K562 (cell line): ENCODE measurements around the gene C1QTNF7. TPM values are rescaled to one million over a fixed set of nuclear protein-coding genes. Genes with fewer than 3 reads are reported as not detected.

ENCODE experiments used
- ATAC-seq: fragments of 200-7000 bp; cut with Tn5 transposase; 3 replicates; pipeline ENCODE4 v1.9.1; 2020; ENCODE audit warnings: moderate library complexity
- BruUV-seq: library from RNA; stranded (reverse); fragments of 400-500 nt; replicated peaks from 2 replicates; lab custom pipeline; 2021; lab: Mats Ljungman, UMichigan
- CTCF ChIA-PET: fragments of 300-600 bp; formaldehyde crosslinking; extraction: SDS; loops from one replicate; lab custom pipeline; 2021; ENCODE audit warnings: low intra/inter-chr PET ratio; lab: Yijun Ruan, JAX
- POLR2A ChIA-PET: fragments of 300-600, 350-650 bp; sonication (Branson Sonifier 250); formaldehyde crosslinking; extraction: SDS; loops from one replicate; lab custom pipeline; 2021; ENCODE audit warnings: antibody characterized with exemption, inconsistent platforms; lab: Yijun Ruan, JAX
- DNase-seq, 4 experiments: peaks; one replicate each; pipeline versions ENCODE4 v3.0.0 to v3.0.0-alpha.2; 2011 to 2018; ENCODE audit warnings: low spot score in 3 of 4, mixed read lengths in 3 of 4; ENCODE audit errors: extremely low read depth in 1 of 4
- FAIRE-seq: peaks from 2 replicates; lab custom pipeline; 2011; peaks lifted over from hg19 to GRCh38; lab: Jason Lieb, UNC
- H2AFZ ChIP-seq: 2 replicates; pipeline ENCODE4 v1.6.0; 2011; ENCODE audit warnings: low read depth, low read length, control low read depth, inconsistent platforms
- H3K27ac ChIP-seq: fragments of 200-600 bp; 3 replicates; pipeline ENCODE4 v1.8.0; 2011; ENCODE audit warnings: low read depth, mild to moderate bottlenecking, control low read depth, inconsistent platforms, low read length, moderate library complexity, mixed read lengths; ENCODE audit errors: extremely low read depth
- H3K27me3 ChIP-seq, 2 experiments: fragments of 300-600 bp in 1 of 2; 2 replicates in 1 of 2; 3 replicates in 1 of 2; pipeline versions ENCODE4 v1.6.0 to v1.8.0; 2011; ENCODE audit warnings: inconsistent platforms in 2 of 2, low read length in 2 of 2, mild to moderate bottlenecking in 1 of 2, mixed read lengths in 1 of 2, moderate library complexity in 1 of 2; ENCODE audit not compliant: control insufficient read depth in 2 of 2, insufficient read depth in 2 of 2
- H3K36me3 ChIP-seq: fragments of 300-600 bp; 3 replicates; pipeline ENCODE4 v1.8.0; 2011; ENCODE audit warnings: mild to moderate bottlenecking, low read length, inconsistent platforms; ENCODE audit not compliant: control insufficient read depth, insufficient read depth
- H3K4me1 ChIP-seq, 2 experiments: fragments of 200-600 bp in 1 of 2; replicated peaks in 1 of 2; 2 replicates in 1 of 2; 3 replicates in 1 of 2; pipeline versions ENCODE4 v1.5.1 to v1.8.0; 2011; ENCODE audit warnings: inconsistent platforms in 2 of 2, low read length in 2 of 2, mild to moderate bottlenecking in 1 of 2, mixed read lengths in 1 of 2, moderate library complexity in 1 of 2; ENCODE audit not compliant: control insufficient read depth in 2 of 2, insufficient read depth in 2 of 2
- H3K4me2 ChIP-seq: 2 replicates; pipeline ENCODE4 v1.6.1; 2011; ENCODE audit warnings: low read length, control low read depth, inconsistent platforms, mixed read lengths; ENCODE audit not compliant: insufficient read depth
- H3K4me3 ChIP-seq: fragments of 200-600 bp; sonication (generic), shearing (Covaris generic); 2 replicates; pipeline ENCODE4 v1.5.1; 2016; ENCODE audit warnings: control low read depth, inconsistent platforms
- H3K79me2 ChIP-seq: fragments of 200-600 bp; 3 replicates; pipeline ENCODE4 v1.8.0; 2011; ENCODE audit warnings: low read length, inconsistent platforms; ENCODE audit not compliant: control insufficient read depth, insufficient read depth
- H3K9ac ChIP-seq, 2 experiments: 2 replicates each; pipeline versions ENCODE4 v1.6.0 to v1.6.1; 2011; ENCODE audit warnings: low read depth in 2 of 2, low read length in 2 of 2, control low read depth in 1 of 2, inconsistent platforms in 1 of 2, mild to moderate bottlenecking in 1 of 2, mixed read lengths in 1 of 2; ENCODE audit not compliant: insufficient read depth in 1 of 2
- H3K9me1 ChIP-seq: one replicate; pipeline ENCODE4 v1.6.0; 2011; ENCODE audit warnings: inconsistent platforms, mild to moderate bottlenecking, low read length, moderate library complexity; ENCODE audit not compliant: control insufficient read depth, insufficient read depth
- H3K9me3 ChIP-seq: replicated peaks from 2 replicates; pipeline ENCODE4 v1.5.1; 2011; ENCODE audit warnings: low read depth, low read length, inconsistent platforms; ENCODE audit not compliant: control insufficient read depth, insufficient read depth
- H4K20me1 ChIP-seq: replicated peaks from 2 replicates; pipeline ENCODE4 v1.6.1; 2011; ENCODE audit warnings: low read length, inconsistent platforms, mixed read lengths; ENCODE audit not compliant: control insufficient read depth, insufficient read depth
- ARID2 ChIP-seq: fragments of 450-650 bp; IDR thresholded peaks from 2 replicates; pipeline ENCODE4 v1.6.1; 2017; ENCODE audit warnings: antibody characterized with exemption, mild to moderate bottlenecking
- CHCHD3 ChIP-seq: fragments of 250-450 bp; sonication (Bioruptor Pico); IDR thresholded peaks from 2 replicates; pipeline ENCODE4 v2.1.2; 2022; ENCODE audit warnings: mild to moderate bottlenecking
- KDM5B ChIP-seq: fragments of 200-600 bp; sonication (generic); IDR thresholded peaks from 2 replicates; pipeline ENCODE4 v1.6.1; 2012; ENCODE audit warnings: low read depth, mild to moderate bottlenecking, moderate library complexity, low read length, control low read depth, inconsistent platforms; ENCODE audit not compliant: insufficient replicate concordance
- KHSRP ChIP-seq: fragments of 450-650 bp; IDR thresholded peaks from 2 replicates; pipeline ENCODE4 v1.6.1; 2017
- KLF16 ChIP-seq: IDR thresholded peaks from 2 replicates; pipeline ENCODE4 v1.6.1; 2016; ENCODE audit warnings: antibody characterized with exemption
- MAZ ChIP-seq, 2 experiments: fragments of 450-650 bp in 1 of 2; sonication (generic) in 1 of 2; formaldehyde crosslinking; IDR thresholded peaks in 1 of 2; conservative IDR thresholded peaks in 1 of 2; 2 replicates each; pipeline versions ENCODE4 v1.4.0 to v1.5.0; 2020; ENCODE audit warnings: mild to moderate bottlenecking in 1 of 2, missing genetic modification reagents in 1 of 2
- MCM7 ChIP-seq, 2 experiments: fragments of 450-650 bp; IDR thresholded peaks; 2 replicates each; pipeline ENCODE4 v1.6.1; 2016 to 2018
- PURB ChIP-seq: sonication (generic); formaldehyde crosslinking; IDR thresholded peaks from 2 replicates; pipeline ENCODE4 v1.9.0; 2021; ENCODE audit warnings: low read depth, mild to moderate bottlenecking, missing genetic modification reagents
- SMARCC2 ChIP-seq: fragments of 450-650 bp; IDR thresholded peaks from 2 replicates; pipeline ENCODE4 v1.6.1; 2017; ENCODE audit warnings: antibody characterized with exemption, moderate library complexity, mild to moderate bottlenecking, low read depth
- TGIF2 ChIP-seq: sonication (generic); formaldehyde crosslinking; IDR thresholded peaks from 2 replicates; pipeline ENCODE4 v1.8.1; 2022; ENCODE audit warnings: mild to moderate bottlenecking, missing genetic modification reagents, moderate library complexity
- ZNF551 ChIP-seq: fragments of 250-450 bp; sonication (Bioruptor Pico); IDR thresholded peaks from 2 replicates; pipeline ENCODE4 v1.5.0; 2021; ENCODE audit warnings: mild to moderate bottlenecking, moderate library complexity
- ZNF780A ChIP-seq: fragments of 250-450 bp; sonication (Bioruptor Pico); IDR thresholded peaks from 2 replicates; pipeline ENCODE4 v1.5.0; 2021; ENCODE audit warnings: mild to moderate bottlenecking
- WGBS: fragments of 100-300 bp; shearing (Covaris generic); methylation state at CpG from one replicate; pipeline ENCODE4 v1.1.6; 2016; ENCODE audit warnings: low coverage, mixed read lengths; ENCODE audit not compliant: insufficient coverage; ENCODE audit errors: missing lambda C conversion rate; 5-methylcytosine and 5-hydroxymethylcytosine counted together
- in situ Hi-C: fragments of 300-500 bp; cut with MboI; formaldehyde crosslinking; loops from 4 replicates; pipeline ENCODE4 v1.15.0; 2018; ENCODE audit warnings: inconsistent platforms, mixed read lengths
- intact Hi-C: fragments of 100-400 bp; cut with micrococcal nuclease; formaldehyde crosslinking; loops from 2 replicates; pipeline ENCODE4 v1.14.2; 2022
- polyA plus RNA-seq, 8 experiments: library from polyadenylated mRNA; depleted of rRNA in 4 of 8; stranded (reverse) in 5 of 8; unstranded in 3 of 8; fragments of >200 nt; fragmentation: Nextera tagmentation in 2 of 8; fragmentation: Illumina TruSeq in 1 of 8; extraction: Ambion mirVana in 2 of 8; extraction: Trizol in 1 of 8; gene quantifications; 2 replicates each; pipeline versions ENCODE4 v1.2.1 to v1.2.3, GENCODE V29; 2011 to 2014; ENCODE audit warnings: inconsistent platforms in 1 of 8, missing spikeins in 1 of 8
- total RNA-seq, 7 experiments: library from RNA; depleted of rRNA in 6 of 7; stranded (reverse); fragments of >200 nt in 6 of 7; fragmentation: Illumina TruSeq in 2 of 7; extraction: Trizol in 2 of 7; gene quantifications; 2 replicates each; pipeline versions ENCODE4 v1.2.1 to v1.2.3, GENCODE V29; 2011 to 2021; ENCODE audit warnings: low replicate concordance in 1 of 7
- TF ChIP-seq, protein P1 (sequence below): fragments of 450-650 bp; IDR thresholded peaks from 2 replicates; pipeline ENCODE4 v1.6.1; 2016; ENCODE audit warnings: low read depth

The C1QTNF7 gene
- total and polyA plus RNA-seq, 9 of the 15 experiments (the other 6 are each of a cell fraction or from before 2014, with no cell fraction given), result not detected

DNA sequence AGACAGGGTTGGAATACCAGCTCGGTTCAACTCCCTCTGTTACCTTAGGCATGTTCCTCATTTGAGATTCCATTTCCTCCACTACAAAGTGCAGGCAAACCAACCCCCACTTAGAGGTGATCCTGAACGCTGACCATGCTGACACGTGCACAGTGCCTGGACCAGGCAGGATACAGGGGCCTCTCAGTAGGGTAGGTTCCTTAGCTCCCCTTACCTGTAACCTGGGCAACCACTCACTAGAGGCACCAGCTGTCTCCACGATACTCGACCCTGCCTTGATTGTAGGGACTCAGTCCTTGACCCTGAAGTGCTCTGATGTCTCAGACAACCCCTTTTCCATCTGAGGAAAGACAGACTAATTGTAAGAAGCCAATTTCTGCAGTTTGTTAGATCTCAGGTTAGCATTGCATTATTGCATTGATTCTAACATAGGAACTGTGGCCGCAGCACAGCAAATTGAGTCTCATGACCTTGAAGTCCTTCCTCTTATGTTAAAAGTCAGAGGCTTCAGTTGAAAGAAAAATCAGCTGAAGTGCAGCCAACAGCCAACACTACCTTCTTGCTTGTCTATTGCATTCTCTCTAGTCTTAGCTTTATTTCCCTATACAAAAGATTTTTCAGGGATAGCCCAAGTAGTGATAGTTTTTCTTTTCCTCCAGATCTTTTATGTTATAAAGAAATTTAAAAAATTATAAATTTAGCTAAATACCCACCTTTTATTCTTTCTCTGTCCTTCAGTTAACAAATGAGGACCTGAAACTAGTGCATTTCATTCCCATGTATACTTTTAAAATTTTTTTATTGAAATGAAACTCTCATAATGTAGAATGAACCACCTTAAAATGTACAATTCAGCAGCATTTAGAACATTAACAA is 11.2 kb upstream of the C1QTNF7 start:
- 4% methylated on average over 6 of the region's 6 CpGs for WGBS
- no peaks in the 10 kb centered on the region for H3K79me2 ChIP-seq
- POLR2A ChIA-PET, result interaction anchor here (0.6 kb wide), 2 partner anchors 41 to 730 kb away, joined by 3 read pairs; no protein-coding TSS in a partner anchor
- no peaks in the 10 kb centered on the region for H3K36me3 ChIP-seq
- intact Hi-C loops, result no loop called here
- no peaks in the 10 kb centered on the region for H3K4me1 ChIP-seq
- H3K9ac ChIP-seq, result no peak overlapping the region
- TF ChIP-seq SMARCC2 (no peak), PURB (CRISPR knock-in tag) (no peak), KHSRP (no peak), KLF16 (no peak), ARID2 (no peak), ZNF551 (CRISPR knock-in tag) (no peak), TGIF2 (no peak), KDM5B (no peak), CHCHD3 (no peak), MCM7 (IDR thresholded peaks at IDR 0.05) (no peak), MAZ (CRISPR knock-in tag; conservative IDR thresholded peaks at IDR 0.05 in 1 of 2, IDR thresholded peaks at IDR 0.05 in 1 of 2) (no peak), ZNF780A (no peak)
- TF ChIP-seq, protein P1, sequence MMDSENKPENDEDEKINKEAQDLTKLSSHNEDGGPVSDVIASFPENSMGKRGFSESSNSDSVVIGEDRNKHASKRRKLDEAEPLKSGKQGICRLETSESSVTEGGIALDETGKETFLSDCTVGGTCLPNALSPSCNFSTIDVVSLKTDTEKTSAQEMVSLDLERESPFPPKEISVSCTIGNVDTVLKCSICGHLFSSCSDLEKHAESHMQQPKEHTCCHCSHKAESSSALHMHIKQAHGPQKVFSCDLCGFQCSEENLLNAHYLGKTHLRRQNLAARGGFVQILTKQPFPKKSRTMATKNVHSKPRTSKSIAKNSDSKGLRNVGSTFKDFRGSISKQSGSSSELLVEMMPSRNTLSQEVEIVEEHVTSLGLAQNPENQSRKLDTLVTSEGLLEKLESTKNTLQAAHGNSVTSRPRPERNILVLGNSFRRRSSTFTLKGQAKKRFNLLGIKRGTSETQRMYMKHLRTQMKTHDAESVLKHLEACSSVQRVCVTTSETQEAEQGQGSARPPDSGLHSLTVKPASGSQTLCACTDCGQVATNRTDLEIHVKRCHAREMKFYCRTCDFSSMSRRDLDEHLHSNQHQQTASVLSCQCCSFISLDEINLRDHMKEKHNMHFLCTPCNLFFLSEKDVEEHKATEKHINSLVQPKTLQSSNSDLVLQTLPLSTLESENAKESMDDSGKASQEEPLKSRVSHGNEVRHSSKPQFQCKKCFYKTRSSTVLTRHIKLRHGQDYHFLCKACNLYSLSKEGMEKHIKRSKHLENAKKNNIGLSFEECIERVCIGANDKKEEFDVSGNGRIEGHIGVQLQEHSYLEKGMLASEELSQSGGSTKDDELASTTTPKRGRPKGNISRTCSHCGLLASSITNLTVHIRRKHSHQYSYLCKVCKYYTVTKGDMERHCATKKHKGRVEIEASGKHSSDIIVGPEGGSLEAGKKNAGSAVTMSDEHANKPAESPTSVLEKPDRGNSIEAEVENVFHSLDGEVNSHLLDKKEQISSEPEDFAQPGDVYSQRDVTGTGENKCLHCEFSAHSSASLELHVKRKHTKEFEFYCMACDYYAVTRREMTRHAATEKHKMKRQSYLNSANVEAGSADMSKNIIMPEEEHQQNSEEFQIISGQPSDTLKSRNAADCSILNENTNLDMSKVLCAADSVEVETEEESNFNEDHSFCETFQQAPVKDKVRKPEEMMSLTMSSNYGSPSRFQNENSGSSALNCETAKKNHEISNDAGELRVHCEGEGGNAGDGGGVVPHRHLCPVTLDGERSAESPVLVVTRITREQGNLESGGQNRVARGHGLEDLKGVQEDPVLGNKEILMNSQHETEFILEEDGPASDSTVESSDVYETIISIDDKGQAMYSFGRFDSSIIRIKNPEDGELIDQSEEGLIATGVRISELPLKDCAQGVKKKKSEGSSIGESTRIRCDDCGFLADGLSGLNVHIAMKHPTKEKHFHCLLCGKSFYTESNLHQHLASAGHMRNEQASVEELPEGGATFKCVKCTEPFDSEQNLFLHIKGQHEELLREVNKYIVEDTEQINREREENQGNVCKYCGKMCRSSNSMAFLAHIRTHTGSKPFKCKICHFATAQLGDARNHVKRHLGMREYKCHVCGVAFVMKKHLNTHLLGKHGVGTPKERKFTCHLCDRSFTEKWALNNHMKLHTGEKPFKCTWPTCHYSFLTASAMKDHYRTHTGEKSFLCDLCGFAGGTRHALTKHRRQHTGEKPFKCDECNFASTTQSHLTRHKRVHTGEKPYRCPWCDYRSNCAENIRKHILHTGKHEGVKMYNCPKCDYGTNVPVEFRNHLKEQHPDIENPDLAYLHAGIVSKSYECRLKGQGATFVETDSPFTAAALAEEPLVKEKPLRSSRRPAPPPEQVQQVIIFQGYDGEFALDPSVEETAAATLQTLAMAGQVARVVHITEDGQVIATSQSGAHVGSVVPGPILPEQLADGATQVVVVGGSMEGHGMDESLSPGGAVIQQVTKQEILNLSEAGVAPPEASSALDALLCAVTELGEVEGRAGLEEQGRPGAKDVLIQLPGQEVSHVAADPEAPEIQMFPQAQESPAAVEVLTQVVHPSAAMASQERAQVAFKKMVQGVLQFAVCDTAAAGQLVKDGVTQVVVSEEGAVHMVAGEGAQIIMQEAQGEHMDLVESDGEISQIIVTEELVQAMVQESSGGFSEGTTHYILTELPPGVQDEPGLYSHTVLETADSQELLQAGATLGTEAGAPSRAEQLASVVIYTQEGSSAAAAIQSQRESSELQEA, result no peak
- H3K27ac ChIP-seq, result no peak overlapping the region
- no peaks in the 10 kb centered on the region for H4K20me1 ChIP-seq
- no peaks in the 10 kb centered on the region for H3K9me3 ChIP-seq
- no TSS peak for BruUV-seq
- H3K4me3 ChIP-seq, result no peak overlapping the region
- H3K9me1 ChIP-seq, result no peaks in the 10 kb centered on the region
- no peak for DNase-seq
- H3K27me3 ChIP-seq, result no peaks in the 10 kb centered on the region
- FAIRE-seq, result no peak
- H3K4me2 ChIP-seq, result no peak overlapping the region
- no peak for ATAC-seq
- CTCF ChIA-PET, result no interaction called here
- in situ Hi-C loops, result no loop called here
- no peak overlapping the region for H2AFZ ChIP-seq
